Measurements from ENCODE around the gene CPNE6.

CPNE6 gene

DNA sequence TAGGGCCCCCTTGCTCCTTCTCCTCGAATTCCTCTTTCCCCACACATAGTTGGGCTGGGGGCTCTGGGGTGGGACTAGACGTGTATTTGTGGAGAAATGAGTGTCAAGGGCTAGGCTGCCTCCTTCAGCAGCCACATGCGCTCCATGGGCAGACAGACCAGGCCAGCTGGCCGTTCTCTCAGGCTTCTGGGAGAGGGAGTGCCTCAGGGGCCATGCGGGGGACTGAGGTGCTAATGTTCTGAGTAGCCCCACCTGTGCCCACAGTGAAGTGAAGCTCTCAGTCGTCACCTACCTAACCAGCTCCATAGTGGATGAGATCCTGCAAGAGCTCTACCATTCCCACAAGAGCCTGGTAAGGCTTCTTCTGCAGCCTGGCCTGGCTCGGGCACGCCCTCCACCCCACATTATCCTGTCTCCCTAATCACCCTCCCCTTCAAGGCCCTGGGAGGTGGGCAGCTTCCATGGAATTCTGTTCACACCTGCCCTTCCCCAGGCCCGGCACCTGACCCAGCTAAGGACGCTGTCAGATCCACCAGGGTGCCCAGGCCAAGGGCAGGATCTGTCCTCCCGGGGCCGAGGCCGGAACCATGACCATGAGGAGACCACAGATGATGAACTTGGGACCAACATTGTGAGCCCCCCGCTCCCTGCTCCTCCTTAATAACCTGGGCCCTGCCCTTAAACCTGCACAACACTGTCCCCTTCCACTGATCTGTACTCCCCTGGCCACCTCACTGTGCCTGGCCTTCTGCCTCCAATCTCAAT is 9.0 kb upstream of the CPNE6 start:
- no peaks in the 10 kb centered on the region for H3K9me3 Mint-ChIP-seq
- no peak overlapping the region for H3K27ac Mint-ChIP-seq
- no peaks in the 10 kb centered on the region for H3K36me3 Mint-ChIP-seq (ENCODE audit: low read depth)
- H3K4me3 Mint-ChIP-seq, result no peak overlapping the region
- H3K27me3 Mint-ChIP-seq (ENCODE audit: low read depth), result peaks cover 12% of the 10 kb centered on the region
- H3K4me1 Mint-ChIP-seq, result peaks cover 5% of the 10 kb centered on the region
- TF ChIP-seq, protein P1, sequence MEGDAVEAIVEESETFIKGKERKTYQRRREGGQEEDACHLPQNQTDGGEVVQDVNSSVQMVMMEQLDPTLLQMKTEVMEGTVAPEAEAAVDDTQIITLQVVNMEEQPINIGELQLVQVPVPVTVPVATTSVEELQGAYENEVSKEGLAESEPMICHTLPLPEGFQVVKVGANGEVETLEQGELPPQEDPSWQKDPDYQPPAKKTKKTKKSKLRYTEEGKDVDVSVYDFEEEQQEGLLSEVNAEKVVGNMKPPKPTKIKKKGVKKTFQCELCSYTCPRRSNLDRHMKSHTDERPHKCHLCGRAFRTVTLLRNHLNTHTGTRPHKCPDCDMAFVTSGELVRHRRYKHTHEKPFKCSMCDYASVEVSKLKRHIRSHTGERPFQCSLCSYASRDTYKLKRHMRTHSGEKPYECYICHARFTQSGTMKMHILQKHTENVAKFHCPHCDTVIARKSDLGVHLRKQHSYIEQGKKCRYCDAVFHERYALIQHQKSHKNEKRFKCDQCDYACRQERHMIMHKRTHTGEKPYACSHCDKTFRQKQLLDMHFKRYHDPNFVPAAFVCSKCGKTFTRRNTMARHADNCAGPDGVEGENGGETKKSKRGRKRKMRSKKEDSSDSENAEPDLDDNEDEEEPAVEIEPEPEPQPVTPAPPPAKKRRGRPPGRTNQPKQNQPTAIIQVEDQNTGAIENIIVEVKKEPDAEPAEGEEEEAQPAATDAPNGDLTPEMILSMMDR (IDR thresholded peaks at IDR 0.05; ENCODE audit: unreplicated experiment in 3 of 3), result no peak

DNA sequence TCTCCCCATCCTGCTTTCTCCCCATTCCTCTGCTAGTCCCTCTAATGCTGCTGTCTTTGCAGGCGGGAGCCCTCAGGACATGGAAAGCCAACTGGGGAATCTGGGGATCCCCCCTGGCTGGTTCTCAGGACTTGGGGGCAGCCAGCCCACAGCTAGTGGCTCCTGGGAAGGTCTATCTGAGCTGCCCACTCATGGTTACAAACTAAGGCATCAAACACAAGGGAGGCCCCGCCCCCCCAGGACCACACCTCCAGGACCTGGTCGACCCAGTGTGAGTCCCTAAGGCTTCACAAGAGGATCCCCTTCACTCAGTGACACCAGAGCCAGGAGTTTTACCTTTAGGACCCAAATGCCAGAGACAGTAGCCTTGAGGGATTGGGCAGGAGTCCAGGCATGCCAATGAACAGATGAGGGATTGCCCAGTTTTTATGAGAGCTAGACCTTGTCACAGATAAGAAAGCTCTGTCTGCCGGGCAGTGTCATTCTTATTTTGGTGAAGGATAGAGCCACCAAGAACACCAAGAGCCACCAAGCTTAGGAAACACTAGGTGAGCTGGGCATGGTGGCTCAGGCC is 8.0 kb upstream of the CPNE6 start:
- TF ChIP-seq, protein P1 (IDR thresholded peaks at IDR 0.05; ENCODE audit: unreplicated experiment in 3 of 3), result no peak
- Mint-ChIP-seq H3K4me1 (peaks cover 1% of the 10 kb centered on the region), H3K9me3 (no peaks in the 10 kb centered on the region), H3K27ac (no peak overlapping the region), H3K27me3 (ENCODE audit: low read depth) (peaks cover 17% of the 10 kb centered on the region), H3K36me3 (ENCODE audit: low read depth) (no peaks in the 10 kb centered on the region), H3K4me3 (no peak overlapping the region)

DNA sequence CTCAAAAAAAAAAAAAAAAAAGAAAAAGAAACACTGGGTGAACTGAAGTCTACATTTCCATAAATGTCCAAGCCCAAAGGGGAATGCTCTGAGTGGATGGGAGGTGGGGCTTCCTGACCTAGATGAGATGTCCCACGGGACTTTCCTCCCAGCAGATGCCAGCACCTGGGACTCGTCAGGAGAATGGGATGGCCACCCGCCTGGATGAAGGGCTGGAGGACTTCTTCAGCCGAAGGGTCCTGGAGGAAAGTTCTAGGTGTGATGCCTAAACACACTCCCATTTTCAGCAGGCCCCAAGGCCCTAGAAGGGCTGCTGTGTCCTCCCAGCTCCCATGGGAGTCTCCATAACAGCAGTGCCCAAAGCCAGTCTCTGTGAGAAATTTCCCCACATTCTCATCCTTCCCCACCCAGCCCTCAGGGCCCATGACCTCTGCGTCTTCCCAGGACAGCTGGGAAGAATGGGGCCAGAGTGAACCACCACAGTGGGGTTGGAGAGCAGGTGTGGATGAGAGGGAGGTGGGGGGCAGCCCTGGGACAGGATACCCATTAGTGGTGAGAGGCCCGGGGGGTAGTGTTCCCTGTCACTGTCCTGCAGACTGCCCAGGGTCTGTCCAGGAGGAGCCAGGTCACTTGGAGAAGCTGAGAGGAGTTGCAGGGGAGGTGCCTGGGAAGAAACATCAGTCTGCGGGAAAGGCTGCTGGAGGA is 7.1 kb upstream of the CPNE6 start:
- Mint-ChIP-seq H3K4me1 (no peaks in the 10 kb centered on the region), H3K4me3 (no peak overlapping the region), H3K36me3 (ENCODE audit: low read depth) (no peaks in the 10 kb centered on the region), H3K27ac (no peak overlapping the region), H3K27me3 (ENCODE audit: low read depth) (peaks cover 19% of the 10 kb centered on the region), H3K9me3 (no peaks in the 10 kb centered on the region)
- TF ChIP-seq, protein P1 (IDR thresholded peaks at IDR 0.05; ENCODE audit: unreplicated experiment in 3 of 3), result no peak

DNA sequence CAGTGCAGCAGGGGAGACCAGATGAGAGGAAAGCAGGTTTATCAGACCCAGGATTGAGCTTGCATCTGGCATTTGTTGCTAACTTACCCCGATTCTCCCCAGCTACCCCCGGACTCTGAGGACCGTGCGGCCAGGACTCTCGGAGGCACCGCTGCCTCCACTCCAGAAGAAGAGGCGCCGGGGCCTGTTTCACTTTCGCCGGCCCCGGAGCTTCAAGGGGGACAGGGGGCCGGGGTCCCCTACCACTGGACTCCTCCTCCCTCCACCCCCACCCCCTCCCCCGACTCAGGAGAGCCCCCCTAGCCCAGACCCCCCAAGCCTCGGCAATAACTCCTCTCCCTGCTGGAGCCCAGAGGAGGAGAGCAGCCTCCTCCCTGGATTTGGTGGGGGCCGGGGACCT is 6.5 kb upstream of the CPNE6 start:
- H3K4me3 Mint-ChIP-seq, result no peak overlapping the region
- H3K36me3 Mint-ChIP-seq (ENCODE audit: low read depth), result no peaks in the 10 kb centered on the region
- H3K9me3 Mint-ChIP-seq, result no peaks in the 10 kb centered on the region
- H3K27ac Mint-ChIP-seq, result no peak overlapping the region
- TF ChIP-seq, protein P1 (IDR thresholded peaks at IDR 0.05; ENCODE audit: unreplicated experiment in 3 of 3), result no peak
- peaks cover 25% of the 10 kb centered on the region for H3K27me3 Mint-ChIP-seq (ENCODE audit: low read depth)
- no peaks in the 10 kb centered on the region for H3K4me1 Mint-ChIP-seq

DNA sequence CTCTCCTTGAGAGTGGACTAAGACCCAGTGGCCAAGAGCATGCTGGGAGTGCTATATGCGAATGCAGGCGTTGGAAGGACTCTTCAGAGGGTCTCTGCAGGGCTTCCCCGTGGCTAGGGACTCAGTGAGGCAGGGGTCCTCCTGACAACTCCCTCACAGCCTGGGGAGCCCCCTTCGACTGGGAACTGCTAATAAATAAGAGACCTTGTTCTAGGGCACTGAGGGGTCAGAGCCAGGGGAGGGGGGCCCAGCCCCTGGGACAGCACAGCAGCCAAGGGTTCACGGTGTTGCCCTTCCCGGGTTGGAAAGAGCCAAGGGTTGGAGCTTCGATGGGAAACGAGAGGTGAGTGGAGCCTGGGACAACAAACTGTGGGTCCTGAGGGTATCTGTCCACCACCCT is 6.0 kb upstream of the CPNE6 start:
- Mint-ChIP-seq H3K27me3 (ENCODE audit: low read depth) (peaks cover 25% of the 10 kb centered on the region), H3K4me3 (no peak overlapping the region), H3K27ac (no peak overlapping the region), H3K36me3 (ENCODE audit: low read depth) (no peaks in the 10 kb centered on the region), H3K4me1 (no peaks in the 10 kb centered on the region), H3K9me3 (no peaks in the 10 kb centered on the region)
- TF ChIP-seq, protein P1 (IDR thresholded peaks at IDR 0.05; ENCODE audit: unreplicated experiment in 3 of 3), result no peak

Measured in nephron (organoid).